ENCODE results near the gene SH3BGRL2.

The SH3BGRL2 gene

DNA sequence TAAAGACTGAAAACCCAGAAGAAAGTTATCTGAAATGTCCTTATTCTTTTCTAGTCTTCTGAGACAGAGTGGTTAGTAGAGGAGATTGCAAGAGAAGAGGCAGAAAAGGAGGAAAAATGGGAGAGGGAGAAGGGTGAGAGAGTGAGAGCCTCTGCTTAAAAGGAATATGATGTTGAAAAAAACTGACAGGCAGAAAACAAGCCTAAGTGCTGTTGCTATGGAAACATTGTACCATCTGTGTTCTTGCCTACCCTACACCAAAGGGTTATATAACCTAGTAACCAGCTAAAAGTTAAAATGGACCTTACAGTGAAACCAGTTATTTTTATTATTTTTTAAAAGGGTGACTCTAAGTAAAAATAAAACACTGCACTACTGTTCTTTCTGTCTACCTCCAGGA, 28.3 kb upstream of the SH3BGRL2 start:
- TF ChIP-seq CEBPB (IDR thresholded peaks at IDR 0.05) (no peak), TEAD4 (IDR thresholded peaks at IDR 0.05) (no peak), ZBTB7A (IDR thresholded peaks at IDR 0.05; ENCODE audit: low read depth) (no peak), EGR1 (IDR thresholded peaks at IDR 0.05) (no peak), EP300 (IDR thresholded peaks at IDR 0.05; ENCODE audit: borderline replicate concordance) (no peak), TAF1 (IDR thresholded peaks at IDR 0.05; ENCODE audit: low read depth) (no peak), YY1 (IDR thresholded peaks at IDR 0.05; ENCODE audit: low read depth) (no peak), NFIC (IDR thresholded peaks at IDR 0.05) (no peak), RAD21 (IDR thresholded peaks at IDR 0.05; ENCODE audit: low read depth) (no peak), CREB1 (IDR thresholded peaks at IDR 0.05; ENCODE audit: low read depth) (no peak), TCF12 (IDR thresholded peaks at IDR 0.05; ENCODE audit: low read depth) (no peak)
- TF ChIP-seq, protein P1, sequence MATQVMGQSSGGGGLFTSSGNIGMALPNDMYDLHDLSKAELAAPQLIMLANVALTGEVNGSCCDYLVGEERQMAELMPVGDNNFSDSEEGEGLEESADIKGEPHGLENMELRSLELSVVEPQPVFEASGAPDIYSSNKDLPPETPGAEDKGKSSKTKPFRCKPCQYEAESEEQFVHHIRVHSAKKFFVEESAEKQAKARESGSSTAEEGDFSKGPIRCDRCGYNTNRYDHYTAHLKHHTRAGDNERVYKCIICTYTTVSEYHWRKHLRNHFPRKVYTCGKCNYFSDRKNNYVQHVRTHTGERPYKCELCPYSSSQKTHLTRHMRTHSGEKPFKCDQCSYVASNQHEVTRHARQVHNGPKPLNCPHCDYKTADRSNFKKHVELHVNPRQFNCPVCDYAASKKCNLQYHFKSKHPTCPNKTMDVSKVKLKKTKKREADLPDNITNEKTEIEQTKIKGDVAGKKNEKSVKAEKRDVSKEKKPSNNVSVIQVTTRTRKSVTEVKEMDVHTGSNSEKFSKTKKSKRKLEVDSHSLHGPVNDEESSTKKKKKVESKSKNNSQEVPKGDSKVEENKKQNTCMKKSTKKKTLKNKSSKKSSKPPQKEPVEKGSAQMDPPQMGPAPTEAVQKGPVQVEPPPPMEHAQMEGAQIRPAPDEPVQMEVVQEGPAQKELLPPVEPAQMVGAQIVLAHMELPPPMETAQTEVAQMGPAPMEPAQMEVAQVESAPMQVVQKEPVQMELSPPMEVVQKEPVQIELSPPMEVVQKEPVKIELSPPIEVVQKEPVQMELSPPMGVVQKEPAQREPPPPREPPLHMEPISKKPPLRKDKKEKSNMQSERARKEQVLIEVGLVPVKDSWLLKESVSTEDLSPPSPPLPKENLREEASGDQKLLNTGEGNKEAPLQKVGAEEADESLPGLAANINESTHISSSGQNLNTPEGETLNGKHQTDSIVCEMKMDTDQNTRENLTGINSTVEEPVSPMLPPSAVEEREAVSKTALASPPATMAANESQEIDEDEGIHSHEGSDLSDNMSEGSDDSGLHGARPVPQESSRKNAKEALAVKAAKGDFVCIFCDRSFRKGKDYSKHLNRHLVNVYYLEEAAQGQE (IDR thresholded peaks at IDR 0.05; ENCODE audit: low read depth) = no peak
- TF ChIP-seq, protein P2, sequence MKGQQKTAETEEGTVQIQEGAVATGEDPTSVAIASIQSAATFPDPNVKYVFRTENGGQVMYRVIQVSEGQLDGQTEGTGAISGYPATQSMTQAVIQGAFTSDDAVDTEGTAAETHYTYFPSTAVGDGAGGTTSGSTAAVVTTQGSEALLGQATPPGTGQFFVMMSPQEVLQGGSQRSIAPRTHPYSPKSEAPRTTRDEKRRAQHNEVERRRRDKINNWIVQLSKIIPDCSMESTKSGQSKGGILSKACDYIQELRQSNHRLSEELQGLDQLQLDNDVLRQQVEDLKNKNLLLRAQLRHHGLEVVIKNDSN (IDR thresholded peaks at IDR 0.05) = no peak
- TF ChIP-seq, protein P3, sequence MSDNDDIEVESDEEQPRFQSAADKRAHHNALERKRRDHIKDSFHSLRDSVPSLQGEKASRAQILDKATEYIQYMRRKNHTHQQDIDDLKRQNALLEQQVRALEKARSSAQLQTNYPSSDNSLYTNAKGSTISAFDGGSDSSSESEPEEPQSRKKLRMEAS (IDR thresholded peaks at IDR 0.05) = no peak

GRCh38 chr6:79604583-79605037, 26.5 kb upstream of the SH3BGRL2 start:
- TF ChIP-seq CEBPB (IDR thresholded peaks at IDR 0.05) (no peak), TEAD4 (IDR thresholded peaks at IDR 0.05) (peak; percentile 35; the same call in 1 of the 2 replicates)

DNA sequence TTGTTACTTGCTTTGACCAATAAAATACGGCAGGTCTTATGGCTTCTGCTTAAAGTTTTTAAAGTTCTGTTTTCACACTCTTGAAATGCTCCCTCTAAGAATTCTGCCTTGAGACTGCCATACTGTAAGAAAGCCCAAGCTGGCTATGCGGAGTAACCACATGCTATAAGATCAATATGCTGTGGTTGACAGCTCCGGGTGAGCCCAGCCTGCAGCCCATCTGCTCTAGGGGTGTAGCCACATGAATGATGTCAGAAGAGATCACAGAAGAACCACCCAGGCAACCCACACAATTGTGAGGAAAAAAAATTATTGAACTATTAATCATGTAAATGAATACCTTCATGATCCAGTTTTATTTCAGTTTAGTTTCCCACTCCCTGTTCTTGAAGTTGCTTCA, 26.1 kb upstream of the SH3BGRL2 start:
- TF ChIP-seq TEAD4 (IDR thresholded peaks at IDR 0.05) (no peak), CEBPB (IDR thresholded peaks at IDR 0.05) (no peak), NFIC (IDR thresholded peaks at IDR 0.05) (no peak), FOXM1 (IDR thresholded peaks at IDR 0.05; ENCODE audit: borderline replicate concordance, low read depth) (no peak), TCF12 (IDR thresholded peaks at IDR 0.05; ENCODE audit: low read depth) (no peak), YY1 (IDR thresholded peaks at IDR 0.05; ENCODE audit: low read depth) (no peak), CREB1 (IDR thresholded peaks at IDR 0.05; ENCODE audit: low read depth) (no peak), TAF1 (IDR thresholded peaks at IDR 0.05; ENCODE audit: low read depth) (no peak)
- TF ChIP-seq, protein P3 (IDR thresholded peaks at IDR 0.05) = no peak

DNA sequence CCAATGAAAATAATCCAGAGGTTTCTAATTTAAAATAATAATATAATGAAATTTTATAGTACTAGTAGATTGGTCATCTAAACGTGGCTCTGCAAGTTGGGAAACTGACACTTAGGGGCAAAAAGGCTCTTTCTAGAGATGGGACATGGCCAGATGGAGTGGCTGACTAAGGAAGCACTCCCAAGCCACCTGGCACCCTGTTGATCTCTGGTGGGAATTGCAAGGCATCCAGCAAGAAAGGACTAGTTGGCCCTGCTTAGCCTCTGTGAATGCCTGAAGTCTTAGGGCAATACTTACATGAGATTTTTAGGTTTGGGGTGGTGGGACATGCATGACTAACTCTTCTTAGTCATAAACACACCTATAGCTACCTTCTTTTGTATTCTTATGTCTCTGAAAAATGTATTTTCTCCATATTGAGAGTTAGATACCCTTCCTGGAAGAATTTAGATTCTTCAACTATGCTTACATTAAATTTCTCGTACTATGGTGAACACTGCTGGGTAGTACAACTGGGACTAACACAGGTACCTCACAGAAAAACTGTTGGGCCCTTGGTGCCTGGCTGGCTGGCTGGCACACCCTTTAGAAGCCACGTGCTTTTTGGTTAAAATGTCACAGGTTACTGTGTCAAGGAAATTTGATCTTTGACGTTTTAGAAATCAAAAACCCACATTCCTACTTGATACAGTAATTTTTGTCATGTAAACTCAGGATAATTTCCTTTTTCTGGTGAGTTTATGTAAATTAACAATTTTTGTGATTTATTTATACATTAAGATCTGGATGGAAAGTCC, 25.0 kb upstream of the SH3BGRL2 start:
- TF ChIP-seq, protein P3 (IDR thresholded peaks at IDR 0.05) = peak; percentile 69
- TF ChIP-seq TEAD4 (IDR thresholded peaks at IDR 0.05) = no peak

- TF ChIP-seq RAD21 (IDR thresholded peaks at IDR 0.05; ENCODE audit: low read depth) = no peak
- no peak for TF ChIP-seq FOXM1 (IDR thresholded peaks at IDR 0.05; ENCODE audit: borderline replicate concordance, low read depth)
- no peak for TF ChIP-seq EGR1 (IDR thresholded peaks at IDR 0.05)
- TF ChIP-seq, protein P2 (IDR thresholded peaks at IDR 0.05) = no peak
- TF ChIP-seq TAF1 (IDR thresholded peaks at IDR 0.05; ENCODE audit: low read depth) = no peak
- TF ChIP-seq ZBTB7A (IDR thresholded peaks at IDR 0.05; ENCODE audit: low read depth) = no peak
- no peak for TF ChIP-seq CREB1 (IDR thresholded peaks at IDR 0.05; ENCODE audit: low read depth)
- no peak for TF ChIP-seq YY1 (IDR thresholded peaks at IDR 0.05; ENCODE audit: low read depth)
- no peak for TF ChIP-seq NFIC (IDR thresholded peaks at IDR 0.05)
- no peak for TF ChIP-seq TCF12 (IDR thresholded peaks at IDR 0.05; ENCODE audit: low read depth)
- no peak for TF ChIP-seq EP300 (IDR thresholded peaks at IDR 0.05; ENCODE audit: borderline replicate concordance)
- TF ChIP-seq, protein P1 (IDR thresholded peaks at IDR 0.05; ENCODE audit: low read depth) = no peak
Observed at GRCh38 chr6:79607000-79607399, 24.1 kb upstream of the SH3BGRL2 start.

Measured in Ishikawa (cell line).